Measurements from ENCODE around the gene MAEA. TPM values are rescaled to one million over a fixed set of nuclear protein-coding genes. Genes with fewer than 3 reads are reported as not detected.

MAEA gene
- total and polyA plus RNA-seq, 2 experiments from 2014 or later = 57.3 to 85.0 TPM

GRCh38 chr4:1380368-1381151, 90.9 kb downstream of the MAEA start:
- WGBS, 2 experiments (ENCODE audit: low coverage in 1 of 2, low lambda C conversion rate in 2 of 2, missing lambda C conversion rate in 2 of 2) = 88 to 92% methylated on average over 33 of the region's 36 CpGs
- DNase-seq = no peak
- Histone ChIP-seq H4K20me1 (ENCODE audit: insufficient read depth) (no peaks in the 10 kb centered on the region), H3K4me1 (ENCODE audit: insufficient read depth) (no peaks in the 10 kb centered on the region), H3K36me3 (ENCODE audit: low read depth) (no peaks in the 10 kb centered on the region), H3K27ac (no peak overlapping the region), H3K9me2 (ENCODE audit: insufficient read depth) (no peaks in the 10 kb centered on the region), H3K4me2 (ENCODE audit: unreplicated experiment) (no peak overlapping the region), H3K79me2 (ENCODE audit: insufficient read depth) (no peaks in the 10 kb centered on the region), H2AFZ (no peak overlapping the region), H3K27me3 (replicated peaks; ENCODE audit: insufficient read depth) (no peaks in the 10 kb centered on the region), H3K9me3 (ENCODE audit: low read depth) (no peaks in the 10 kb centered on the region), H3K4me3 (no peak overlapping the region), H3K9ac (no peak overlapping the region), H3F3A (ENCODE audit: insufficient read depth) (no peaks in the 10 kb centered on the region)
- in situ Hi-C loops (cut with MboI) = no loop called here
- TF ChIP-seq EZH2phosphoT487 (IDR thresholded peaks at IDR 0.05; ENCODE audit: insufficient read depth, low read depth) = no peak
- no peak for TF ChIP-seq EZH2 (IDR thresholded peaks at IDR 0.05; ENCODE audit: insufficient read depth, poor library complexity, severe bottlenecking)

- 86 to 87% methylated on average over 10 to 12 of the region's 12 CpGs for WGBS, 2 experiments (ENCODE audit: low coverage in 1 of 2, low lambda C conversion rate in 2 of 2, missing lambda C conversion rate in 2 of 2)
- no peaks in the 10 kb centered on the region for H3K27me3 ChIP-seq (replicated peaks; ENCODE audit: insufficient read depth)
- DNase-seq = no peak
- no peaks in the 10 kb centered on the region for H3F3A ChIP-seq (ENCODE audit: insufficient read depth)
- H3K9me2 ChIP-seq (ENCODE audit: insufficient read depth) = no peaks in the 10 kb centered on the region
- H3K4me1 ChIP-seq (ENCODE audit: insufficient read depth) = no peaks in the 10 kb centered on the region
- H4K20me1 ChIP-seq (ENCODE audit: insufficient read depth) = no peaks in the 10 kb centered on the region
- TF ChIP-seq EZH2phosphoT487 (IDR thresholded peaks at IDR 0.05; ENCODE audit: insufficient read depth, low read depth) (no peak), EZH2 (IDR thresholded peaks at IDR 0.05; ENCODE audit: insufficient read depth, poor library complexity, severe bottlenecking) (no peak)
- no peaks in the 10 kb centered on the region for H3K79me2 ChIP-seq (ENCODE audit: insufficient read depth)
- H3K4me2 ChIP-seq (ENCODE audit: unreplicated experiment) = no peak overlapping the region
- no peak overlapping the region for H2AFZ ChIP-seq
- no peak overlapping the region for H3K4me3 ChIP-seq
- in situ Hi-C loops (cut with MboI) = no loop called here
- no peaks in the 10 kb centered on the region for H3K36me3 ChIP-seq (ENCODE audit: low read depth)
- no peak overlapping the region for H3K9ac ChIP-seq
- no peaks in the 10 kb centered on the region for H3K9me3 ChIP-seq (ENCODE audit: low read depth)
- no peak overlapping the region for H3K27ac ChIP-seq
Observed at GRCh38 chr4:1381181-1381621, 91.5 kb downstream of the MAEA start.

GRCh38 chr4:1381944-1382541, 92.4 kb downstream of the MAEA start:
- TF ChIP-seq EZH2 (IDR thresholded peaks at IDR 0.05; ENCODE audit: insufficient read depth, poor library complexity, severe bottlenecking) (no peak), EZH2phosphoT487 (IDR thresholded peaks at IDR 0.05; ENCODE audit: insufficient read depth, low read depth) (no peak)
- WGBS, 2 experiments (ENCODE audit: low coverage in 1 of 2, low lambda C conversion rate in 2 of 2, missing lambda C conversion rate in 2 of 2) = 96% methylated on average over 24 of the region's 24 CpGs
- Histone ChIP-seq H3K9me3 (ENCODE audit: low read depth) (no peaks in the 10 kb centered on the region), H4K20me1 (ENCODE audit: insufficient read depth) (no peaks in the 10 kb centered on the region), H3K9ac (no peak overlapping the region), H3K27ac (no peak overlapping the region), H3K27me3 (replicated peaks; ENCODE audit: insufficient read depth) (no peaks in the 10 kb centered on the region), H3K36me3 (ENCODE audit: low read depth) (no peaks in the 10 kb centered on the region), H3K79me2 (ENCODE audit: insufficient read depth) (no peaks in the 10 kb centered on the region), H3K4me2 (ENCODE audit: unreplicated experiment) (no peak overlapping the region), H3K4me1 (ENCODE audit: insufficient read depth) (no peaks in the 10 kb centered on the region), H2AFZ (no peak overlapping the region), H3K4me3 (no peak overlapping the region), H3F3A (ENCODE audit: insufficient read depth) (no peaks in the 10 kb centered on the region), H3K9me2 (ENCODE audit: insufficient read depth) (no peaks in the 10 kb centered on the region)
- no peak for DNase-seq
- in situ Hi-C loops (cut with MboI) = no loop called here

- Histone ChIP-seq H3K9me2 (ENCODE audit: insufficient read depth) (no peaks in the 10 kb centered on the region), H3K9ac (no peak overlapping the region), H3K36me3 (ENCODE audit: low read depth) (no peaks in the 10 kb centered on the region), H3K79me2 (ENCODE audit: insufficient read depth) (no peaks in the 10 kb centered on the region), H3K27ac (no peak overlapping the region), H2AFZ (no peak overlapping the region), H3F3A (ENCODE audit: insufficient read depth) (no peaks in the 10 kb centered on the region), H3K4me1 (ENCODE audit: insufficient read depth) (no peaks in the 10 kb centered on the region), H3K9me3 (ENCODE audit: low read depth) (no peaks in the 10 kb centered on the region), H3K27me3 (replicated peaks; ENCODE audit: insufficient read depth) (no peaks in the 10 kb centered on the region), H3K4me3 (no peak overlapping the region), H4K20me1 (ENCODE audit: insufficient read depth) (no peaks in the 10 kb centered on the region), H3K4me2 (ENCODE audit: unreplicated experiment) (no peak overlapping the region)
- WGBS, 2 experiments (ENCODE audit: low coverage in 1 of 2, low lambda C conversion rate in 2 of 2, missing lambda C conversion rate in 2 of 2) = 86 to 90% methylated on average over 27 of the region's 27 CpGs
- DNase-seq = no peak
- in situ Hi-C loops (cut with MboI) = no loop called here
- TF ChIP-seq EZH2phosphoT487 (IDR thresholded peaks at IDR 0.05; ENCODE audit: insufficient read depth, low read depth) (no peak), EZH2 (IDR thresholded peaks at IDR 0.05; ENCODE audit: insufficient read depth, poor library complexity, severe bottlenecking) (no peak)
Observed at GRCh38 chr4:1382776-1383727, 93.4 kb downstream of the MAEA start.
